Activated CD4-positive, alpha-beta T cell treated with anti-CD3 and anti-CD28 coated beads for 4 hours (primary cell): Measurements from ENCODE around the gene ZNF229.
"Not testable (repeated sequence)": the region's sequence is repeated elsewhere in the genome, so short reads cannot be mapped to it uniquely, and the experiment has no call there.

Experiments
- DNase-seq, 2 donors: peaks; one replicate each; pipeline ENCODE4 v3.0.0-alpha.2; 2020

ZNF229 gene

GRCh38 chr19:44447916-44448674, at the start of gene ZNF229:
TSS of gene ZNF229 (minus strand) at chr19:44448472. CDS start at chr19:44442847, 5,625 bp downstream.
- peak; percentile 44 to 52 for DNase-seq

- no peak for DNase-seq
These were observed 48.4 kb upstream of the ZNF229 start for GRCh38 chr19:44496711-44497110.

- no peak for DNase-seq
These were observed 28.5 kb upstream of the ZNF229 start for GRCh38 chr19:44476559-44477408.

- DNase-seq, result not testable (repeated sequence)
These were observed 20.5 kb upstream of the ZNF229 start for GRCh38 chr19:44468730-44469129.

GRCh38 chr19:44462600-44463286, 14.5 kb upstream of the ZNF229 start:
- DNase-seq, result not testable (repeated sequence)

GRCh38 chr19:44456016-44456415, 7.7 kb upstream of the ZNF229 start:
- not testable (repeated sequence) for DNase-seq

GRCh38 chr19:44455100-44455499, 6.8 kb upstream of the ZNF229 start:
- DNase-seq, result no peak

- no peak for DNase-seq
These were observed 4.1 kb upstream of the ZNF229 start for GRCh38 chr19:44452367-44452766.

GRCh38 chr19:44451687-44452086, 3.4 kb upstream of the ZNF229 start:
- no peak for DNase-seq

- DNase-seq, result no peak
These were observed 9.8 kb downstream of the ZNF229 start for GRCh38 chr19:44438441-44438840.

GRCh38 chr19:44435441-44435840, 12.8 kb downstream of the ZNF229 start:
- DNase-seq, result no peak

- DNase-seq, result no peak
These were observed 17.3 kb downstream of the ZNF229 start for GRCh38 chr19:44430956-44431355.

GRCh38 chr19:44415553-44415952, 32.7 kb downstream of the ZNF229 start:
- DNase-seq, result not testable (repeated sequence)

- DNase-seq, result peak; percentile 46 to 70
These were observed 46.8 kb downstream of the ZNF229 start, which contains the start of gene ZNF285 for GRCh38 chr19:44401139-44402115. TSS of gene ZNF285 (minus strand) at chr19:44401608. CDS start at chr19:44397213, 4,395 bp downstream.

- not testable (repeated sequence) for DNase-seq
These were observed 59.0 kb downstream of the ZNF229 start for GRCh38 chr19:44389268-44389667.
